K562 (cell line): ENCODE measurements around the gene PRRC2A. TPM values are rescaled to one million over a fixed set of nuclear protein-coding genes. Genes with fewer than 3 reads are reported as not detected.

Experiments used
- CEBPZ ChIP-seq: fragments of 150-350 bp; IDR thresholded peaks from 2 replicates; pipeline ENCODE4 v1.6.1; 2014; ENCODE audit warnings: low read depth, mild to moderate bottlenecking, low read length, borderline replicate concordance
- CHD7 ChIP-seq: fragments of 200-600 bp; sonication (generic); IDR thresholded peaks from one replicate; pipeline ENCODE4 v1.6.1; 2012; ENCODE audit warnings: mild to moderate bottlenecking, low read depth, low read length, inconsistent platforms
- GABPA ChIP-seq: fragments of 200-800 bp; sonication (Bioruptor generic); conservative IDR thresholded peaks from 2 replicates; pipeline ENCODE4 v1.6.1; 2016; ENCODE audit warnings: low read depth, missing genetic modification characterization, missing compliant biosample characterization
- HOMEZ ChIP-seq: fragments of 250-450 bp; sonication (Bioruptor Pico); IDR thresholded peaks from 2 replicates; pipeline ENCODE4 v1.4.0; 2020; ENCODE audit warnings: mild to moderate bottlenecking, moderate library complexity
- HSF4 ChIP-seq: fragments of 250-450 bp; sonication (Bioruptor Pico); IDR thresholded peaks from 2 replicates; pipeline ENCODE4 v2.1.2; 2022; ENCODE audit warnings: mild to moderate bottlenecking, moderate library complexity, borderline replicate concordance
- PHB ChIP-seq: fragments of 250-450 bp; sonication (Bioruptor Pico); IDR thresholded peaks from 2 replicates; pipeline ENCODE4 v1.5.0; 2021
- PHF20 ChIP-seq: fragments of 450-650 bp; IDR thresholded peaks from 2 replicates; pipeline ENCODE4 v1.6.1; 2018; ENCODE audit not compliant: partially characterized antibody
- SOX6 ChIP-seq: fragments of 450-650 bp; IDR thresholded peaks from 2 replicates; pipeline ENCODE4 v1.6.1; 2014; ENCODE audit warnings: mild to moderate bottlenecking
- TEAD1 ChIP-seq, 2 experiments: fragments of 450-650 bp in 1 of 2; sonication (generic) in 1 of 2; formaldehyde crosslinking; IDR thresholded peaks; 2 replicates each; pipeline versions ENCODE4 v1.4.0 to v1.8.0; 2020 to 2022; ENCODE audit warnings: mild to moderate bottlenecking in 2 of 2, missing genetic modification reagents in 1 of 2
- WHSC1 ChIP-seq: IDR thresholded peaks from one replicate; pipeline ENCODE4 v1.6.1; 2012; ENCODE audit warnings: low read length, control low read depth, inconsistent platforms
- ZNF384 ChIP-seq: IDR thresholded peaks from 2 replicates; pipeline ENCODE4 v1.6.1; 2012; ENCODE audit warnings: low read depth, low read length, improper control_type of control experiment
- polyA plus RNA-seq, 8 experiments: library from polyadenylated mRNA; depleted of rRNA in 4 of 8; stranded (reverse) in 5 of 8; unstranded in 3 of 8; fragments of >200 nt; fragmentation: Nextera tagmentation in 2 of 8; fragmentation: Illumina TruSeq in 1 of 8; extraction: Ambion mirVana in 2 of 8; extraction: Trizol in 1 of 8; gene quantifications; 2 replicates each; pipeline versions ENCODE4 v1.2.1 to v1.2.3, GENCODE V29; 2011 to 2014; ENCODE audit warnings: inconsistent platforms in 1 of 8, missing spikeins in 1 of 8
- total RNA-seq, 7 experiments: library from RNA; depleted of rRNA in 6 of 7; stranded (reverse); fragments of >200 nt in 6 of 7; fragmentation: Illumina TruSeq in 2 of 7; extraction: Trizol in 2 of 7; gene quantifications; 2 replicates each; pipeline versions ENCODE4 v1.2.1 to v1.2.3, GENCODE V29; 2011 to 2021; ENCODE audit warnings: low replicate concordance in 1 of 7

Gene PRRC2A
- total and polyA plus RNA-seq, 9 of the 15 experiments (the other 6 are each of a cell fraction or from before 2014, with no cell fraction given): 1.0 to 332 (median 63.0) TPM

GRCh38 chr6:31664790-31665500 is 44.4 kb downstream of the PRRC2A start, which contains the start of gene GPANK1 (continued):
- TF ChIP-seq CEBPZ (no peak), TEAD1 (CRISPR knock-in tag; IDR thresholded peaks at IDR 0.05) (peak; percentile 69 to 76; a peak in 1 of 4 replicates), HOMEZ (CRISPR knock-in tag) (no peak), GABPA (tag) (no peak), WHSC1 (no peak), CHD7 (peak; percentile 71), PHB (CRISPR knock-in tag) (no peak), ZNF384 (no peak; the same call in none of the 2 replicates), HSF4 (0 out of 2 replicates have a peak, but pooled peaks have one; percentile 33), PHF20 (no peak), SOX6 (peak; percentile 82)
